Measurements from ENCODE around the gene PFN2.
A peak's percentile ranks its signal among the peaks of the same experiment; 100 is the strongest.
"Not testable (repeated sequence)": the region's sequence is repeated elsewhere in the genome, so short reads cannot be mapped to it uniquely, and the experiment has no call there.

Gene PFN2

DNA sequence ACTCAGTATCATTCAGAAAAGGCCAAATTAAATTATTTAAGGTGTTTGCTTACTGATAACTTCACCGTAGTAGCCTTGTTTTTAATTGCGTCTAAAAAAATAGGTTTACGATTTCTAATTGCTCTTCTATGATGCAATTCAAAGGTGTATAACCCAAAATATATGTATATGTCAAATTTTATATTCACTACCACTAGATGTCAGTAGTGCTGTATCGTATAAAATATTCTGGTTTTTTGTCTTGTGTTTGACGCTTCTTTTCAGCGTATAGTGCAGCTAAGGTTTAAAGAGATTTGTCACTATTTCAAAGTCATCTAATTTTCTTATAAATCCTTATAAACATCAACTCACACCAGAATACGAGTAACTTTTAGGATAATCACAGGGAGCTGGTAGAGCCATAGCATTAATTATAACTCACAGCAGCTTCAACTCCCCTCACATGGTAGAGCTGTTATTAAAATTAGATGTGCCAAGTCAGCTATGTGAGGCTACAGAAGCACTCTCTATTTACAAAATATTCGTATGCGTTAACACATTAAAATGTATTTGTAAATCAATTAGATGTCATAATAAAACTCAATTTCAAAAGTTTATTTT, 3.5 kb downstream of the PFN2 start:
- peak; percentile 70 to 83 for DNase-seq

DNA sequence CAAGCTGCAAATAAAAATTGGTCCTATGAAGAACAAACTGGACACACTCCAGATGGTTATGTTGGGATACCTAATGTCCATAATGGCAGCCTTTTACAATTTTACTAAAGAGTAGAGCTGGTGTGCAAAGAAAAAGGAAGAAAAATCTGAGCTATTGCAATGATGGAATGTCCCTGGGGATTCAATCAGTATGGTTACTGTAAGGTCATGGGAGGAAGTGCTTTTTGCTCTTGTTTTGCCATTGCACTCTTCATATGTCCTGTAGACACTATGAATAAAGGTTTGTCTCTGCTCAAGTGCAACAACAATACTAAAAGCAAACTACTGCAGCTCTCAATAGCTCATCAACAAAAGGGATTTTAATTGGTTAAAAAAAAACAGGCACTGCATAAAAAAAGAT, 5.4 kb downstream of the PFN2 start:
- DNase-seq: no peak

DNA sequence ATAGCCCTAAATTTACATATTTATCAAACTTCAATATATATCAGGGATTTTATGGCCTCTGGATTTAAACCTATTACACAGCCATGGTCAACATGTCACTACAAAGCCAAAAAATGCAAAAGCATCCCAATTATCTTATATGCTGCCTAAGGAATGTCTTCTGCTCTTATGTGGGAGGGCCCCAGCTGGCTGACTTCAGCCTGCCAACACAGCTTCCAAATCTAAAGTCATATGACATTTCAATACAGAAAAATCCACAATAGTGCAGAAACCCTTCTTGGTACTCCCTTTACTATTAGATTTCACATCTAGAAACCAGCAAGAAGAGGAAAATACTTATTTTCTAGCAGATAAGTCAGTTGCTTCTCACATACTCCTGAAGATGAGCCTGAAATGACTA, 6.4 kb downstream of the PFN2 start:
- peak in 1 of 2 experiments; percentile 25 for DNase-seq

- DNase-seq: no peak
These were observed 7.2 kb downstream of the PFN2 start for GRCh38 chr3:149963485-149963884.

- no peak for DNase-seq
These were observed 11.3 kb downstream of the PFN2 start for GRCh38 chr3:149959443-149959842.

DNA sequence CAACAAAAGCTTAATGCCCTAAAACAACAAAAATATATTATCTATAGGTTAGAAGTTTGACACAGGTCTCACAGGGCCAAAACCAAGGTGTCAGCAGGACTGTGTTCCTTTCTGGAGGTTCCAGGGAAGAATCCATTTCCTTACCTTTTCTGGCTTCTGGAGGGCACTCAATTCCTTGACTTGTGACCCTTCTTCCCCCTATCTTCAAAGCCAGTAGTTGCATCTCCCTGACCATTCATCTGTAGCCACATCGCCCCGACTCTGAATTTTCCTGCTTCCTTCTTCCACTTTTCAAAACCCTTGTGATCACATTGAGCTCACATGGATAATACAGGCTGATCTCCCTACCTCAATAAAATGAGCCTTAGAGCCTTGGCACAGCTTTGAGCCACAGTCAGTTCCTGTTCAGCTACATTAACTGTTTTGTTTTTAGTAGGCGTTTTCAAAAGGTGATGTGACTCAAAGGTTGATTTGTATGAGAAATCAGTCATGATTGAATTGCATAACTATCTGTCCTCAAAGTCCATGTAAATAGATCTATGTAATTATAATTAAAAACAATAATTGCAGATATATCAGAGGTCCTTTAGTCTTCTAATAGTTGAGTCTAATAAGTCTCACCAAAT, 12.4 kb downstream of the PFN2 start:
- DNase-seq: no peak

- DNase-seq: no peak
These were observed 13.2 kb downstream of the PFN2 start for GRCh38 chr3:149957361-149958125.

DNA sequence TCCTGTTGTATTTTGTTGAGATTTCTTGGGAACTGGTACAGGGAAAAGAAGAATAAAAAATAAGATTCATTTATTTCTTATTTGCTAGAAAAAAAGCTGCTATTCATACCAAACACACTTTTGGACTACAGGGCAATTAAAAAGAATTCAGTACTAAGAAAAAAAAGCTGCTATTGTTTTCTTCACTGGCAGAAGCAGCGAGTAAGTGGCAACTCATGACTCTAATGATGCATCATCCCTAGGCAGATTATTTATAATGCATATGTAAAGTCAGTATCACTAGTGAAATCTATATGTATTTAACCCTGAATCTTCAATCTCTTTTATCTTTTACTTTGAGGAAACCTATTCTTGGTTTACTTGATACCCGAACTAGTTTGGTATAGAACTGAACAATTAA, 15.2 kb downstream of the PFN2 start:
- DNase-seq: no peak

GRCh38 chr3:149954812-149955211, 15.9 kb downstream of the PFN2 start:
- DNase-seq: peak in 1 of 2 experiments; percentile 18

GRCh38 chr3:149949181-149949580, 21.5 kb downstream of the PFN2 start:
- DNase-seq: no peak

DNA sequence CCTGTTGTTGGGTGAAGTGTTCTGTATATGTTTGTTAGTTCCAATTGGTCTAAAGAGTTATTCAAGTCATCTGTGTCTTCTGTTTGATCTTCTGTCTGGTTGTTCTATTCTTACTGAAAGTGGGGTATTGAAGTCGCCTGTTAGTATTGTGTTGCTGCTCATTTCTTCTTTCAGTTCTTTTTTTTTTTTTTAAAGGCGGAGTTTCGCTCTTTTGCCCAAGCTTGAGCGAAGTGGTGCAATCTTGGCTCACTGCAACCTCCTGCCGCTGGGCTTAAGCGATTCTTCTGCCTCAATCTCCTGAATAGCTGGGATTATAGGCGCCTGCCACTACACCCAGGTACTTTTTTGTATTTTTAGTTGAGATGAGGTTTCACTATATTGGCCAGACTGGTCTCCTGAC, 23.5 kb downstream of the PFN2 start:
- DNase-seq: no peak

- DNase-seq: not testable (repeated sequence)
These were observed 26.7 kb downstream of the PFN2 start for GRCh38 chr3:149943966-149944365.

- no peak for DNase-seq
These were observed 28.3 kb downstream of the PFN2 start for GRCh38 chr3:149942409-149942808.

GRCh38 chr3:149941946-149942345, 28.7 kb downstream of the PFN2 start:
- DNase-seq: no peak

DNA sequence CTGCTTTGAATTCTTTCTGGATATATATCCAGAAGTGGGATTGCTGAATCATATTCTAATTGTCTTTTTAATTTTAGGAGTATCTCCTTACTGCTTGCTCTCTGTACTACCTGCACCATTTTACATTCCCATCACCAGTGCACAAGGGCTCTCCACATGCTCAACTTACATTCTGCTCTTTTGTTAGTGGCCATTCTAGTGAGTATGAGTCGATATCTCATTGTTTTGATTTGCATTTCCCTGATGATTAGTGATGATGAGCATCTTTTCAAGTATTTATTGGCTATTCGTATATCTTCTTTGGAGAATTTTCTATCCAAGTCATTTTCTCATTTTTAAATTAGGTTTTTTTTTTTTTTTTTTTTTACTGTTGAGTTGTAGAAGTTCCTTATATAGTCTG, 29.5 kb downstream of the PFN2 start:
- DNase-seq: no peak

DNA sequence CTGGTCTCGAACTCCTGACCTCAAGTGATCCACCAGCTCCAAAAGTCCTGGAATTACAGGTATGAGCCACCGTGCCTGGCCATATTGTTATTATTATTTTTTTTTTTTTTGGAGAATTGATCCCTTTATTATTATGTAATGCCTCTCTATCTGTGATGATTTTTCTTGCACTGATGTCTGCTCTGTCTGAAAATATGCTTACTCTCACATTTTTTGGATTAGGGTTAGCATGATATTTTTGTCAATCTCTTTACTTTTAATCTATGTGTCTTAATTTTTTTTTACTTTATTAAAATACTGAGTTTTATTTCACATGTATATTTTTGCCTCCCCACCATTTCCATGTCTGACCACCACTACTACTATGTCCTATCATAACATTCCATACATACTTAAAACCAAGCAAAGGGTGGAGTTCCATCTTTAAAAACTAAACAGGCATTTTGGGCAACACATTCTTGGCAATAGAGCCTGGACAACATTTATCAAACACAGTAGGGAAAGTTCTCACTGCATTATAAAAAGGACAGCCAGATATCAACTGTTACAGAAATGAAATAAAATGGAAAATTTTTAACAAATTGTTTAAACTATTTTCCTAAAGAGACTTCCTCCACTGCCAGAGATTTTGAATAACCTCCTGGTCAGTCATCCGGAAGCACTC, 32.2 kb downstream of the PFN2 start:
- not testable (repeated sequence) for DNase-seq

- DNase-seq: peak; percentile 40 to 81
These were observed 33.9 kb downstream of the PFN2 start for GRCh38 chr3:149936812-149937230.

GRCh38 chr3:149934524-149934923, 36.2 kb downstream of the PFN2 start:
- DNase-seq: no peak

DNA sequence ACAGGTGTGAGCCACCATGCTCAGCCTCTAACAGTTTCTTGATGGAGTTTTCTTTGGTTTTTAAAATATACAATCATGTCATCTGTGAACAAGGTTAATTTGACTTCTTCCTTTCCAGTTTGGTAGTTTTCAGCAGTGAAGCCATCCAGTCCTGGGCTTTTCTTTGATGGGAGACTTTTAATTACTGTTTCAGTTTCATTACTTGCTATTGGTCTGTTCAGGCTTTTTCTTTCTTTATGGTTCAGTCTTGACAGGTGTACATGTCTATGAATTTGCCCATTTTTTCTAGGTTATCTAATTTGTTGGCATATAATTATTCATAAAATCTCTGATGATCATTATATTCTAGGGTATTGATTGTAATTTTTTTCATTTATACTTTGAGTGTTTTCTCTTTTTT, 36.8 kb downstream of the PFN2 start:
- DNase-seq: no peak

DNA sequence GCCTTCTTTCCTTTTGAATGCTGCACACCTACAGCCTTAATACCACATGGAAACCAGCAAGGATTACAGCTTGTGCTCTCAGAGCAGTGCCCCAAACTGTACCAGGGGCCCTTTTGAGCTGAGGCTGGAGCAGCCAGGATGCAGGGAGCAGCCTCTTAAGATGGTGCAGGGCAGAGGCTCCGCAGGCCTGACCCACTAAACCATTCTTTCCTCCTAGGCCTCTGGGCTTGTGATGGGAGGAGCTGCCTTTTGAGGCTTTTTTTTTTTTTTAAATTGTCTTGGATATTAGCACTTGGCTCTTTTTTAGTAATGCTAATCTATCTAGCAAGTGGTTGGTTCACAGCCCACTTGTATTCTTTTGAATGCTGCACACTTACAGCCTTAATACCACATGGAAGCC, 37.7 kb downstream of the PFN2 start:
- DNase-seq: no peak

DNA sequence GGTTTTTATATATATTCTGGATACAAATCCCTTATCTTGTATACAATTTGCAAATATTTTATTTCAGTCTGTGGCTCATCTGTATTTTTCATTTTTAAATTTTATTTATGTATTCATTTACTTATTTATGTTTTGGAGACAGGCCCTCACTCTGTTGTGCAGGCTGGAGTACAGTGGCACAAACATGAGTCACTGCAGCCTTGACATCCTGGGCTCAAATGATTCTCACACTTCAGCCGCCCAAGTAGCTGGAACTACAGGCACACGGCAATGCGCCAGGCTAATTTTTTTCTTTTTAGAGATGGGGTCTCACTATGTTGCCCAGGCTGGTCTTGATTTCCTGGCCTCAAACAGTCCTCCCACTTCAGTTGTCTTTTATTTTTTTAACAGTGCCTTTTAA, 50.6 kb downstream of the PFN2 start:
- no peak for DNase-seq

DNA sequence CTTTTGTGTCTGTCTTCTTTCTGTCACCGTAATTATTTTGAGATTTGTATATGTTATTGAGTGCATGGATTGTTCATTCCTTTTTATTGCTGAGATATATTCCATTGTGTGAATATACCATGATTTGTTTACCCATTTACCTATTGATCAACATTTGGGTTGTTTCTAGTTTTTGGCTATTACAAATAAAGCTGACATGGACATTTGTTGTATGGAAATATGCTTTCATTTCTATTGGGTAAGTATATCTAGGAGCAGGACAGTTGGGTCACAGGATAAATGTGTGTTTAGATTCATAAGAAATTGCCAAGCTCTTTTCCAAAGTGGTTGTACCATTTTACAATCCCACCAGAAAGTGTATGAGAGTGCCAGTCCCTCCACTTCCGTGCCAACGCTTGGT, 51.2 kb downstream of the PFN2 start:
- no peak for DNase-seq

- no peak for DNase-seq
These were observed 53.5 kb downstream of the PFN2 start for GRCh38 chr3:149917124-149917667.

Measured in NCI-H446 (cell line).